ENCODE results near the gene NTM.

NTM gene

GRCh38 chr11:132251061-132251460 is 880.6 kb downstream of the NTM start:
- H3K4me3 ChIP-seq (ENCODE audit: low read length): no peak overlapping the region
- no peak for TF ChIP-seq CTCF (conservative IDR thresholded peaks at IDR 0.05; ENCODE audit: low read depth, low read length)
- no peak for DNase-seq (ENCODE audit: low read depth)

GRCh38 chr11:132253469-132254264 is 883.3 kb downstream of the NTM start:
- TF ChIP-seq CTCF (conservative IDR thresholded peaks at IDR 0.05; ENCODE audit: low read depth, low read length): no peak
- DNase-seq (ENCODE audit: low read depth): no peak
- no peak overlapping the region for H3K4me3 ChIP-seq (ENCODE audit: low read length)

- no peak for DNase-seq (ENCODE audit: low read depth)
- TF ChIP-seq CTCF (conservative IDR thresholded peaks at IDR 0.05; ENCODE audit: low read depth, low read length): no peak
- no peak overlapping the region for H3K4me3 ChIP-seq (ENCODE audit: low read length)
Measured at GRCh38 chr11:132254906-132255305, 884.5 kb downstream of the NTM start.

- H3K4me3 ChIP-seq (ENCODE audit: low read length): no peak overlapping the region
- DNase-seq (ENCODE audit: low read depth): no peak
- no peak for TF ChIP-seq CTCF (conservative IDR thresholded peaks at IDR 0.05; ENCODE audit: low read depth, low read length)
Measured at GRCh38 chr11:132256528-132257279, 886.3 kb downstream of the NTM start.

- H3K4me3 ChIP-seq (ENCODE audit: low read length): no peak overlapping the region
- no peak for TF ChIP-seq CTCF (conservative IDR thresholded peaks at IDR 0.05; ENCODE audit: low read depth, low read length)
- no peak for DNase-seq (ENCODE audit: low read depth)
Measured at GRCh38 chr11:132257871-132258270, 887.5 kb downstream of the NTM start.

GRCh38 chr11:132258875-132259274 is 888.5 kb downstream of the NTM start:
- DNase-seq (ENCODE audit: low read depth): no peak
- no peak for TF ChIP-seq CTCF (conservative IDR thresholded peaks at IDR 0.05; ENCODE audit: low read depth, low read length)
- H3K4me3 ChIP-seq (ENCODE audit: low read length): no peak overlapping the region

GRCh38 chr11:132260636-132261035 is 890.2 kb downstream of the NTM start:
- no peak overlapping the region for H3K4me3 ChIP-seq (ENCODE audit: low read length)
- TF ChIP-seq CTCF (conservative IDR thresholded peaks at IDR 0.05; ENCODE audit: low read depth, low read length): no peak
- DNase-seq (ENCODE audit: low read depth): no peak
